ENCODE measurements around the gene LRRC1.

DNA sequence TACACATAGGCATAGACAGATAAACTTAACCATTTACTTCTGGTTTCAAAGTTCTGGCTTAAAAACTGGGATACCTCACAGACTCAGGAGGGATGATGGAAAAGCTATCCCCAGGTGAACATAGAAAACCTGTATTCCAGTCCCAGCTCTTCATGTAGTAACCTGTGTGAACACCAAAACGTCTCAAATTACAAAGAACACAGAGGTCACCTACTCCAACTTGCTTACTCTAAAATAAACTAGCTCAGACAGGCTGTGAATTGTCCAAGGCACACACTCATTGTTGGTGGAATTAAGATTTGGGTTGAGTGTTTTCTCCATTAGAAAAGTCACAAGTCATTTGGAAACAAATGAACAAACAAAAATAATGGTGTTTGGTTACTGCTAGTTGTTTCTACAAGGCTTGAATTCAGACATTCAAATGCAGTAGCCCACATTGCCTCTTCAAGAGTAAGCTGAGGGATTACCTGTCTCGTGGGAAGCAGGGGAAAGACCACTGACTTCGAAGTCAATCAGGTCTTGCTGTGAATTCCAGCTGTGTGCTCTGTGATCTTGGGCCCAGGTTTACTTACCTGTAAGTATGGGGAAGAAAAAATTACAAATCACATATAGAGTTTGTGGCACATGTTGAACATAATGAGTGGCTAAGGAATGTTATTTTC, 48.2 kb upstream of the LRRC1 start:
- no peak for TF ChIP-seq POLR2A (IDR thresholded peaks at IDR 0.05)
- TF ChIP-seq, protein P1, sequence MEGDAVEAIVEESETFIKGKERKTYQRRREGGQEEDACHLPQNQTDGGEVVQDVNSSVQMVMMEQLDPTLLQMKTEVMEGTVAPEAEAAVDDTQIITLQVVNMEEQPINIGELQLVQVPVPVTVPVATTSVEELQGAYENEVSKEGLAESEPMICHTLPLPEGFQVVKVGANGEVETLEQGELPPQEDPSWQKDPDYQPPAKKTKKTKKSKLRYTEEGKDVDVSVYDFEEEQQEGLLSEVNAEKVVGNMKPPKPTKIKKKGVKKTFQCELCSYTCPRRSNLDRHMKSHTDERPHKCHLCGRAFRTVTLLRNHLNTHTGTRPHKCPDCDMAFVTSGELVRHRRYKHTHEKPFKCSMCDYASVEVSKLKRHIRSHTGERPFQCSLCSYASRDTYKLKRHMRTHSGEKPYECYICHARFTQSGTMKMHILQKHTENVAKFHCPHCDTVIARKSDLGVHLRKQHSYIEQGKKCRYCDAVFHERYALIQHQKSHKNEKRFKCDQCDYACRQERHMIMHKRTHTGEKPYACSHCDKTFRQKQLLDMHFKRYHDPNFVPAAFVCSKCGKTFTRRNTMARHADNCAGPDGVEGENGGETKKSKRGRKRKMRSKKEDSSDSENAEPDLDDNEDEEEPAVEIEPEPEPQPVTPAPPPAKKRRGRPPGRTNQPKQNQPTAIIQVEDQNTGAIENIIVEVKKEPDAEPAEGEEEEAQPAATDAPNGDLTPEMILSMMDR (IDR thresholded peaks at IDR 0.05): no peak
